Heart right ventricle (tissue), 16 donors: ENCODE results near the gene TMEM44. TPM values are rescaled to one million over a fixed set of nuclear protein-coding genes. Genes with fewer than 3 reads are reported as not detected.

ENCODE experiments used
- ATAC-seq, 8 donors: fragments of 200-7000 bp; cut with Tn5 transposase; one replicate each; pipeline ENCODE4 v1.9.1; 2020; ENCODE audit warnings: mild to moderate bottlenecking in 8 of 8, moderate library complexity in 8 of 8, moderate number of reproducible peaks in 1 of 8
- DNase-seq, 2 donors: peaks; one replicate each; pipeline ENCODE4 v3.0.0-alpha.2; 2020
- H3K27ac ChIP-seq, 10 donors: fragments of 200-600 bp; sonication (generic) in 2 of 10; one replicate each; pipeline versions ENCODE4 v1.5.0 to v1.8.0; 2020 to 2022; ENCODE audit warnings: mild to moderate bottlenecking in 3 of 10
- H3K27me3 ChIP-seq, 7 donors: fragments of 200-600 bp; one replicate each; pipeline ENCODE4 v1.8.0; 2021 to 2022; ENCODE audit warnings: mild to moderate bottlenecking in 2 of 7
- H3K36me3 ChIP-seq, 9 donors: fragments of 200-600 bp; sonication (generic) in 1 of 9; one replicate each; pipeline versions ENCODE4 v1.5.0 to v1.8.0; 2020 to 2022; ENCODE audit warnings: mild to moderate bottlenecking in 2 of 9
- H3K4me1 ChIP-seq, 9 donors: fragments of 200-600 bp; sonication (generic) in 1 of 9; one replicate each; pipeline versions ENCODE4 v1.5.0 to v1.8.0; 2020 to 2022; ENCODE audit warnings: mild to moderate bottlenecking in 4 of 9
- H3K4me3 ChIP-seq, 10 donors: fragments of 200-600 bp; sonication (generic) in 2 of 10; one replicate each; pipeline versions ENCODE4 v1.5.0 to v1.8.0; 2020 to 2022; ENCODE audit warnings: mild to moderate bottlenecking in 7 of 10, moderate library complexity in 2 of 10
- H3K9me3 ChIP-seq, 11 donors: fragments of 200-600 bp in 10 of 11; sonication (generic) in 2 of 11; one replicate each; pipeline versions ENCODE4 v1.5.0 to v1.8.0; 2013 to 2022; ENCODE audit warnings: mild to moderate bottlenecking in 2 of 11, control low read depth in 1 of 11, moderate library complexity in 1 of 11
- CTCF ChIP-seq, 9 donors: fragments of 200-600 bp; sonication (generic) in 2 of 9; IDR thresholded peaks; one replicate each; pipeline versions ENCODE4 v1.5.0 to v1.8.0; 2021 to 2022; ENCODE audit warnings: antibody characterized with exemption in 9 of 9, mild to moderate bottlenecking in 5 of 9, moderate library complexity in 1 of 9
- WGBS, 2 donors: extraction: QIAGEN DNeasy Blood & Tissue Kit; methylation state at CpG; one replicate each; pipeline ENCODE4 v1.1.7; 2013; ENCODE audit warnings: inconsistent platforms in 1 of 2; 5-methylcytosine and 5-hydroxymethylcytosine counted together
- intact Hi-C, 10 donors: fragments of 100-400 bp; cut with DNase I; formaldehyde crosslinking; loops; one replicate each; pipeline versions ENCODE4 v1.11.1 to v1.14.2; 2022
- polyA plus RNA-seq, 2 donors: library from polyadenylated mRNA; stranded (reverse); fragments of 200-250 nt; gene quantifications; one replicate each; pipeline ENCODE4 v1.2.3, GENCODE V29; 2013
- total RNA-seq, 10 donors: library from RNA; stranded (reverse); fragmentation: NEBNext Ultra II Directional in 3 of 10; extraction: Animal tissue kit (Norgen Biotek cat#: 25700) in 3 of 10; gene quantifications; one replicate each; pipeline versions ENCODE4 v1.2.1 to v1.2.4, GENCODE V29; 2021 to 2023
- donor health status: Arrhythmogenic right ventricular cardiomyopathy.
- donor health status: ischemic (EF 13 %, LVEDD 7.1; RV severe dilation, severe dysfunction).
- donor health status: healthy with polysubstance abuse.
- donor health status: DM: no; HTN: yes; CAD: no.
- donor health status: DM: no; HTN: no; CAD: no.
- donor health status: ischemic (EF 25% LVEDD 6.9; RV normal size, moderate dysfunction).
- donor health status: ischemic (EF 25% LVEDD 5.7; RV mildly dilated, moderate dysfunction).
- donor health status: healthy.
- donor health status: DM: yes; HTN: yes; CAD: no.
- donor health status: Ischemic cardiomyopathy.
- donor health status: ischemic (EF 35%, LVEDD 5.7; RV mildly dilated, moderate dysfunction).
- donor health status: nonischemic (EF 11% LVEDD 7.7; RV severe dilation, severe dysfunction).
- donor health status: DM: yes; HTN: yes; CAD: no.
- donor health status: PGD.
- donor health status: ischemic (EF 29% LVEDD 5.4; RV normal size, mild dysfunction).
- donor health status: nonischemic (EF 23%, LVEDD 6.1; RV moderate dilation, normal function).

Gene TMEM44
- total and polyA plus RNA-seq, 12 donors = 3.1 to 21.9 (median 5.1) TPM

GRCh38 chr3:194667363-194667762, 34.1 kb upstream of the TMEM44 start:
- ATAC-seq = no peak
- Histone ChIP-seq H3K36me3 (peaks cover 0 to 71% (median 13%) of the 10 kb centered on the region in 9 donors), H3K4me3 (no peak overlapping the region), H3K27me3 (no peaks in the 10 kb centered on the region), H3K9me3 (no peaks in the 10 kb centered on the region), H3K27ac (no peak overlapping the region), H3K4me1 (peaks cover 6 to 19% (median 15%) of the 10 kb centered on the region in 9 donors)
- intact Hi-C loops = no loop called here
- TF ChIP-seq CTCF (IDR thresholded peaks at IDR 0.05) = no peak
- no peak for DNase-seq
- 65 to 79% methylated on average over 7 of the region's 7 CpGs for WGBS, 2 donors

GRCh38 chr3:194664857-194665256, 31.6 kb upstream of the TMEM44 start:
- H3K27me3 ChIP-seq = no peaks in the 10 kb centered on the region
- peaks cover 0 to 92% (median 15%) of the 10 kb centered on the region in 9 donors for H3K36me3 ChIP-seq
- intact Hi-C loops = no loop called here
- no peak overlapping the region for H3K4me3 ChIP-seq
- no peak for TF ChIP-seq CTCF (IDR thresholded peaks at IDR 0.05)
- no peak for ATAC-seq
- no peak overlapping the region for H3K27ac ChIP-seq
- WGBS, 2 donors = 91 to 94% methylated on average over 7 of the region's 7 CpGs
- H3K9me3 ChIP-seq = no peaks in the 10 kb centered on the region
- no peak for DNase-seq
- H3K4me1 ChIP-seq = peaks cover 0 to 19% (median 6%) of the 10 kb centered on the region in 9 donors

- Histone ChIP-seq H3K4me1 (peaks cover 0 to 36% (median 9%) of the 10 kb centered on the region in 9 donors), H3K27ac (peak overlapping the region in 5 of 10 donors; percentile 8 to 48 (median 31)), H3K27me3 (no peaks in the 10 kb centered on the region), H3K9me3 (no peaks in the 10 kb centered on the region), H3K36me3 (peaks cover 0 to 97% (median 29%) of the 10 kb centered on the region in 9 donors), H3K4me3 (no peak overlapping the region)
- DNase-seq (no peak), ATAC-seq (no peak)
- 67 to 74% methylated on average over 6 of the region's 6 CpGs for WGBS, 2 donors
- intact Hi-C loops = no loop called here
- no peak for TF ChIP-seq CTCF (IDR thresholded peaks at IDR 0.05)
Measured at GRCh38 chr3:194661946-194662345, 28.7 kb upstream of the TMEM44 start.

GRCh38 chr3:194661374-194661773, 28.2 kb upstream of the TMEM44 start:
- 33 to 38% methylated on average over 3 of the region's 3 CpGs for WGBS, 2 donors
- H3K36me3 ChIP-seq = peaks cover 0 to 93% (median 29%) of the 10 kb centered on the region in 9 donors
- peak overlapping the region in 5 of 10 donors; percentile 8 to 48 (median 31) for H3K27ac ChIP-seq

More at GRCh38 chr3:194661374-194661773, 28.2 kb upstream of the TMEM44 start:
- Histone ChIP-seq H3K4me1 (peaks cover 0 to 36% (median 9%) of the 10 kb centered on the region in 9 donors), H3K4me3 (no peak overlapping the region), H3K27me3 (no peaks in the 10 kb centered on the region), H3K9me3 (no peaks in the 10 kb centered on the region)
- ATAC-seq (peak in 4 of 8 donors; percentile 42 to 73 (median 58)), DNase-seq (no peak)
- TF ChIP-seq CTCF (IDR thresholded peaks at IDR 0.05) = no peak
- intact Hi-C loops = no loop called here
